A673 (cell line): ENCODE measurements around the gene AATK. TPM values are rescaled to one million over a fixed set of nuclear protein-coding genes. Genes with fewer than 3 reads are reported as not detected.

ENCODE experiments used
- BruUV-seq: library from RNA; stranded (reverse); fragments of 400-500 nt; replicated peaks from 2 replicates; lab custom pipeline; 2021; lab: Mats Ljungman, UMichigan
- CTCF ChIA-PET: fragments of 300-600 bp; sonication (Branson Sonifier 250); formaldehyde crosslinking; loops from one replicate; lab custom pipeline; 2022; ENCODE audit warnings: antibody characterized with exemption; lab: Charles Lee
- POLR2A ChIA-PET: fragments of 300-600 bp; sonication (Branson Sonifier 250); formaldehyde crosslinking; loops from one replicate; lab custom pipeline; 2022; ENCODE audit warnings: antibody characterized with exemption; ENCODE audit not compliant: low non-redundant PET; lab: Charles Lee
- DNase-seq: peaks from one replicate; pipeline ENCODE4 v3.0.0-alpha.2; 2015; ENCODE audit warnings: low spot score
- H3K27ac ChIP-seq: fragments of 200-600 bp; sonication (generic); 2 replicates; pipeline ENCODE4 v1.5.1; 2016; ENCODE audit warnings: mixed run types, low read depth, mild to moderate bottlenecking, mixed read lengths, antibody characterized with exemption, low read length; ENCODE audit not compliant: poor library complexity, severe bottlenecking
- H3K27me3 ChIP-seq: fragments of 200-600 bp; sonication (generic); replicated peaks from 2 replicates; pipeline ENCODE4 v1.6.1; 2017; ENCODE audit warnings: mixed run types, low read depth, mild to moderate bottlenecking, mixed read lengths, antibody characterized with exemption, low read length; ENCODE audit not compliant: insufficient read depth, poor library complexity
- H3K36me3 ChIP-seq: fragments of 200-600 bp; sonication (generic); 2 replicates; pipeline ENCODE4 v1.6.1; 2016; ENCODE audit warnings: mixed run types, mild to moderate bottlenecking, mixed read lengths, antibody characterized with exemption, low read length; ENCODE audit not compliant: insufficient read depth, poor library complexity, severe bottlenecking
- H3K4me1 ChIP-seq: fragments of 200-600 bp; sonication (generic); 2 replicates; pipeline ENCODE4 v1.6.1; 2017; ENCODE audit warnings: mixed run types, mild to moderate bottlenecking, mixed read lengths, antibody characterized with exemption, low read length; ENCODE audit not compliant: insufficient read depth, poor library complexity, severe bottlenecking
- H3K4me3 ChIP-seq: fragments of 200-600 bp; sonication (generic); 2 replicates; pipeline ENCODE4 v1.5.1; 2016; ENCODE audit warnings: low read depth, mixed run types, mild to moderate bottlenecking, mixed read lengths, low read length; ENCODE audit not compliant: poor library complexity, severe bottlenecking
- H3K9me3 ChIP-seq: fragments of 200-600 bp; sonication (generic); 2 replicates; pipeline ENCODE4 v1.6.1; 2016; ENCODE audit warnings: mixed run types, low read depth, mild to moderate bottlenecking, mixed read lengths, antibody characterized with exemption, low read length; ENCODE audit not compliant: poor library complexity, severe bottlenecking
- EZH2 ChIP-seq: fragments of 200-600 bp; sonication (generic); IDR thresholded peaks from 2 replicates; pipeline ENCODE4 v1.6.1; 2017; ENCODE audit warnings: borderline replicate concordance, low read depth, mild to moderate bottlenecking, mixed read lengths, antibody characterized with exemption, low read length; ENCODE audit not compliant: poor library complexity, severe bottlenecking
- intact Hi-C: fragments of 100-400 bp; cut with micrococcal nuclease; formaldehyde crosslinking; loops from one replicate; pipeline ENCODE4 v1.10.0; 2022; ENCODE audit not compliant: unreplicated experiment
- total RNA-seq: library from RNA; stranded (reverse); gene quantifications from 2 replicates; pipeline ENCODE4 v1.2.3, GENCODE V29; 2021
- TF ChIP-seq, protein P1 (sequence below): fragments of 300-800, 200-600 bp; sonication (generic); conservative IDR thresholded peaks from 2 replicates; pipeline ENCODE4 v1.5.1; 2017; ENCODE audit warnings: low read depth, mild to moderate bottlenecking, antibody characterized with exemption, low read length, moderate library complexity, mixed read lengths

AATK gene
- total RNA-seq, 1 experiment from 2014 or later: 0.90 TPM

GRCh38 chr17:81096741-81097133 is 69.3 kb downstream of the AATK start:
- no peak overlapping the region for H3K4me3 ChIP-seq
- no peak for DNase-seq
- no TSS peak for BruUV-seq
- peak overlapping the region; percentile 85 for H3K27ac ChIP-seq
- no peaks in the 10 kb centered on the region for H3K9me3 ChIP-seq
- peaks cover 7% of the 10 kb centered on the region for H3K36me3 ChIP-seq
- intact Hi-C loops: loop anchor here (5.0 kb wide), 1 partner anchor 59 kb away; the partner anchor contains the start of gene BAIAP2
- TF ChIP-seq EZH2: no peak
- TF ChIP-seq, protein P1, sequence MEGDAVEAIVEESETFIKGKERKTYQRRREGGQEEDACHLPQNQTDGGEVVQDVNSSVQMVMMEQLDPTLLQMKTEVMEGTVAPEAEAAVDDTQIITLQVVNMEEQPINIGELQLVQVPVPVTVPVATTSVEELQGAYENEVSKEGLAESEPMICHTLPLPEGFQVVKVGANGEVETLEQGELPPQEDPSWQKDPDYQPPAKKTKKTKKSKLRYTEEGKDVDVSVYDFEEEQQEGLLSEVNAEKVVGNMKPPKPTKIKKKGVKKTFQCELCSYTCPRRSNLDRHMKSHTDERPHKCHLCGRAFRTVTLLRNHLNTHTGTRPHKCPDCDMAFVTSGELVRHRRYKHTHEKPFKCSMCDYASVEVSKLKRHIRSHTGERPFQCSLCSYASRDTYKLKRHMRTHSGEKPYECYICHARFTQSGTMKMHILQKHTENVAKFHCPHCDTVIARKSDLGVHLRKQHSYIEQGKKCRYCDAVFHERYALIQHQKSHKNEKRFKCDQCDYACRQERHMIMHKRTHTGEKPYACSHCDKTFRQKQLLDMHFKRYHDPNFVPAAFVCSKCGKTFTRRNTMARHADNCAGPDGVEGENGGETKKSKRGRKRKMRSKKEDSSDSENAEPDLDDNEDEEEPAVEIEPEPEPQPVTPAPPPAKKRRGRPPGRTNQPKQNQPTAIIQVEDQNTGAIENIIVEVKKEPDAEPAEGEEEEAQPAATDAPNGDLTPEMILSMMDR: no peak
- no peaks in the 10 kb centered on the region for H3K27me3 ChIP-seq
- POLR2A ChIA-PET: interaction anchor here (0.6 kb wide), 1 partner anchor 45 kb away, joined by 3 read pairs; no protein-coding TSS in a partner anchor
- peaks cover 46% of the 10 kb centered on the region for H3K4me1 ChIP-seq
- CTCF ChIA-PET: interaction anchor here (0.6 to 2.2 kb wide), 7 partner anchors 9 to 530 kb away, joined by 3 to 17 read pairs (median 4); partner anchors contain the start of gene CEP131

GRCh38 chr17:81095383-81095762 is 70.6 kb downstream of the AATK start:
- intact Hi-C loops: loop anchor here (5.0 kb wide), 1 partner anchor 58 kb away; the partner anchor contains the start of gene BAIAP2
- no peak for DNase-seq
- TF ChIP-seq EZH2: no peak
- TF ChIP-seq, protein P1: no peak
- ChIA-PET POLR2A (no interaction called here), CTCF (interaction anchor here (1.0 to 2.3 kb wide), 2 partner anchors 31 to 72 kb away, joined by 4 to 9 read pairs; no protein-coding TSS in a partner anchor)
- no peak overlapping the region for H3K4me3 ChIP-seq
- no peaks in the 10 kb centered on the region for H3K9me3 ChIP-seq
- H3K36me3 ChIP-seq: no peaks in the 10 kb centered on the region
- no peaks in the 10 kb centered on the region for H3K27me3 ChIP-seq
- BruUV-seq: no TSS peak
- peaks cover 51% of the 10 kb centered on the region for H3K4me1 ChIP-seq
- peak overlapping the region; percentile 79 for H3K27ac ChIP-seq

DNA sequence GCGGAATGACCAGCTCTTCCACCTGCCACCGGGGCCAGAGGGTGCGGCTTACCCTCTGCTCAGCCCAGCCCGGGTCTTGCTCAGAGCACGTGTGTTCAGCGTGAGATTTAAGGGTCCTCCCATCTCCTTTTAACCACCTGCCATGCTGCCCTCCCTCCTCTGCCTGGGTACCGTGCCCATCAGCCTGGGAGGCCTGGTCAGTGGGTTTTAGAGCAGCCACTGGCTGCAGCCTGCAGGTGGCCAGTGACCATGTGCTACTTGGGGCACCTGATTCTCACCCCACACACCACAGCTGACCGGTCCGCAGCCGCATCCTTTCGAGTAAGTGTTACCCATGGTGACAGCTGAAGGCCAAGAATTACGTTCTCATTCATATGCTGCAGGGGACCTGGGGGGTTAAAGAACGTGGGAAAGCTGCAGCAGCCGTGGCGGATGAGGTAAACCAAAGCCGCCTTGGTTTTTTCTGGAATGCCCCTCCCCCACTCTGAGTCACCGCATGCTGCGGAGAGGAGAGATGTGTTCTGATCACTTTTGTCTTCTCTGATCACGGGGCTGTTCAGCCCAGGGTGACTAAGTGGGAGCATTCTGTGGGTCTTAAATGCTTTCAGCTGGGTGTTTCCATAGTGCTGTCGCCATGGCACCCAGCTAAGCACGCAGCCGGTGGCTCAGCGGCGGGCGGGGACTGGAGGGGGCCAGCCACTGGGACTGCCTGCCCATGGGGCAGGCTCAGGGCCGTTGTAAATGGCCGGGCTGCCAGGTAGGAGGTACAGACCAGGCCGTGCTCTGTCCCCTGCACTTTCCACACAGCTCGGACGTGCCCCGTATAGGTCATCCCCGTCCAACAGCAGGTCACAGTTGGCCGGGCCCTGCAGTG is 71.3 kb downstream of the AATK start:
- intact Hi-C loops: loop anchor here (5.0 kb wide), 1 partner anchor 57 kb away; the partner anchor contains the start of gene BAIAP2
- H3K27me3 ChIP-seq: no peaks in the 10 kb centered on the region
- H3K36me3 ChIP-seq: no peaks in the 10 kb centered on the region
- ChIA-PET POLR2A (no interaction called here), CTCF (interaction anchor here (1.0 to 2.3 kb wide), 2 partner anchors 30 to 71 kb away, joined by 4 to 9 read pairs; no protein-coding TSS in a partner anchor)
- DNase-seq: peak; percentile 97
- TF ChIP-seq EZH2: no peak
- TF ChIP-seq, protein P1: no peak
- no peaks in the 10 kb centered on the region for H3K9me3 ChIP-seq
- no peak overlapping the region for H3K4me3 ChIP-seq
- peak overlapping the region; percentile 79 for H3K27ac ChIP-seq
- BruUV-seq: no TSS peak
- H3K4me1 ChIP-seq: peaks cover 57% of the 10 kb centered on the region
